ENCODE measurements around the gene CALML5.

DNA sequence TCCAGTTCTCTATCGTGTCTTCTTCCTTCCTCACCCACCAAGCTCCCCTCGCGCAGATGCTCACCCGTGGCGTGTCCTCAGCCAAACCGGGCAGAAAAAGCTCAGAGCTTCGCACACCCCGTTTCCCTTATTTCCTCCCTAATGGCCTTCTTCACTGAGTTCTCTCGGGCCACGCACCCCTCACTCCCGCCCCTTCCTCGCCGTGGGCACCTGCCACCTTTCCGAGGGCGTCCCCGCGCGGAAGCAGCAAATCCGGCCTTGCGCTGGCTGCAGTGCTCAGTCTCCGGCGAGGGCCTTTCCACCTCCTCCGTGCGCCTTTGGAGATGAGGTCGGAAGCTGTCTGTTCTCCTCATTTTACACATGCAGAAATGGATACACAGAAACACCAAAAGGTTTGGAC, 13.0 kb upstream of the CALML5 start:
- TF ChIP-seq, protein P1, sequence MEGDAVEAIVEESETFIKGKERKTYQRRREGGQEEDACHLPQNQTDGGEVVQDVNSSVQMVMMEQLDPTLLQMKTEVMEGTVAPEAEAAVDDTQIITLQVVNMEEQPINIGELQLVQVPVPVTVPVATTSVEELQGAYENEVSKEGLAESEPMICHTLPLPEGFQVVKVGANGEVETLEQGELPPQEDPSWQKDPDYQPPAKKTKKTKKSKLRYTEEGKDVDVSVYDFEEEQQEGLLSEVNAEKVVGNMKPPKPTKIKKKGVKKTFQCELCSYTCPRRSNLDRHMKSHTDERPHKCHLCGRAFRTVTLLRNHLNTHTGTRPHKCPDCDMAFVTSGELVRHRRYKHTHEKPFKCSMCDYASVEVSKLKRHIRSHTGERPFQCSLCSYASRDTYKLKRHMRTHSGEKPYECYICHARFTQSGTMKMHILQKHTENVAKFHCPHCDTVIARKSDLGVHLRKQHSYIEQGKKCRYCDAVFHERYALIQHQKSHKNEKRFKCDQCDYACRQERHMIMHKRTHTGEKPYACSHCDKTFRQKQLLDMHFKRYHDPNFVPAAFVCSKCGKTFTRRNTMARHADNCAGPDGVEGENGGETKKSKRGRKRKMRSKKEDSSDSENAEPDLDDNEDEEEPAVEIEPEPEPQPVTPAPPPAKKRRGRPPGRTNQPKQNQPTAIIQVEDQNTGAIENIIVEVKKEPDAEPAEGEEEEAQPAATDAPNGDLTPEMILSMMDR (IDR thresholded peaks at IDR 0.05; ENCODE audit: insufficient read depth, low read length) = no peak
- TF ChIP-seq POLR2AphosphoS5 (IDR thresholded peaks at IDR 0.05; ENCODE audit: low read depth) (no peak), SPI1 (IDR thresholded peaks at IDR 0.05; ENCODE audit: borderline replicate concordance, low read depth) (no peak)
